GM13977 (cell line): Measurements from ENCODE around the gene ZNF70.

ENCODE experiments used
- DNase-seq: peaks from one replicate; pipeline ENCODE4 v3.0.0; 2012; ENCODE audit warnings: low spot score
- CTCF ChIP-seq: IDR thresholded peaks from 2 replicates; pipeline ENCODE4 v1.5.1; 2012; ENCODE audit warnings: mild to moderate bottlenecking, control low read depth; ENCODE audit not compliant: insufficient read depth; ENCODE audit errors: extremely low read depth, missing control alignments
- in situ Hi-C: fragments of 300-500 bp; cut with MboI; formaldehyde crosslinking; loops from one replicate; pipeline ENCODE4 v1.12.0; 2022; ENCODE audit warnings: low sequenced_read_pairs, low pct_unique_long_range_greater_than_20kb, mixed read lengths, inconsistent platforms; ENCODE audit not compliant: unreplicated experiment

ZNF70 gene

DNA sequence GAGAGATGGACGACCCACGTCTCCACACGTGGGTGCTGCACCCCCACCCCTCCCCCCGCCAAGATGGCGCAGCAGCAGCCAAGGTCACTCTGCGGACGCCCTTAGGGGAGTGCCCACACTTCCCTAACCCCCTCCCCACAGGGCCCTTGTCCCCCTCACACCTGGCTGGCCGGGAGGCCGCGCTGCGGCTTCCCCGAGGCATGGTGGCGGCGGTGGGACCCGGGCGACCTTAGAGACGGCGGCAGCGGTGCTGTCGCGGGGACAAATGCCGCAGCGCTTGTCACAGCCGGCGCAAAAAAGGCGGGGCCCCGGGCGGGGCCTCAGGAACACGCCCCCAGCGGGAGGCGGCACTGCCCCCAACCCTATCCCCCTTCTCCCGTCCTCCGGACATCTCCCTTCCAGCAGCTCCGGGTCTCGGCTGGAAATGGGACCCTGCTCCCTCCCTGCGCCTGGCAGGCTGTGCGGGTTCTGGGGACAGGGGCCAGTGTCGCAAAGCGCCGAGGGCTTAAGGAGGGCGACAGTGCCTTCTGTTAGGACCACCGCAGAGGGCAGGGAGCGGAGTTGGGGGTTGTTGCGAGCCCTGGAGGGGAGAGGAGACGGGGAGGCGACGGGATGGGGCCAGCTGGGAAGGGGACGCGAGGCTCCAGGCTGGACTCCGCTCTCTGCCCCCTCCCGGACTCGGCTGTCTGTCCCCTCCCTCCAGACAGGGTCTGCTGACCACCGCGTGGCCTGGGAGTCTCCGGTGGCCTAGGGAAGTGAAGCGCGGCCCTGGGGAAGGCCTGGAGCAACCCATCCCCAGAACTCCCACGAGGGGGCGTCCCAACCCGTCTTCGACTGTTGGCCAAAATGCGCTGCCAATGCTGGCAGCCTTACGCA is 17.0 kb upstream of the ZNF70 start, which contains the start of gene CHCHD10:
TSS of gene CHCHD10 (minus strand) at position 300 of the 876 bp plus-strand sequence. CDS start at position 202, 98 bp downstream.
- in situ Hi-C loops: no loop called here
- DNase-seq: peak; percentile 93
- TF ChIP-seq CTCF: peak; percentile 78

- no peak for TF ChIP-seq CTCF
- DNase-seq: no peak
- in situ Hi-C loops: no loop called here
Measured at GRCh38 chr22:23767303-23767672, 16.4 kb upstream of the ZNF70 start.

- DNase-seq: no peak
- in situ Hi-C loops: no loop called here
Measured at GRCh38 chr22:23764899-23765881, 14.3 kb upstream of the ZNF70 start.

GRCh38 chr22:23763954-23764353 is 13.0 kb upstream of the ZNF70 start:
- DNase-seq: no peak
- in situ Hi-C loops: no loop called here
- TF ChIP-seq CTCF: no peak

More at GRCh38 chr22:23764899-23765881, 14.3 kb upstream of the ZNF70 start:
- TF ChIP-seq CTCF: no peak

- in situ Hi-C loops: no loop called here
- no peak for TF ChIP-seq CTCF
- peak; percentile 58 for DNase-seq
Measured at GRCh38 chr22:23763579-23763945, 12.7 kb upstream of the ZNF70 start.

GRCh38 chr22:23762842-23763578 is 12.1 kb upstream of the ZNF70 start, which contains the start of gene C22orf15:
Gene C22orf15, plus strand, starts transcription at chr22:23762990. Its CDS starts 317 bp downstream, at chr22:23763307.
- TF ChIP-seq CTCF: no peak
- in situ Hi-C loops: no loop called here
- DNase-seq: no peak
